Neural progenitor cell (in vitro differentiated cells): ENCODE measurements around the gene VGLL1. TPM values are rescaled to one million over a fixed set of nuclear protein-coding genes. Genes with fewer than 3 reads are reported as not detected.

Experiments used
- DNase-seq: peaks from one replicate; pipeline ENCODE4 v3.0.0-alpha.2; 2016; ENCODE audit warnings: low spot score
- H2AFZ ChIP-seq: fragments of 200-600 bp; sonication (generic); replicated peaks from 2 replicates; pipeline ENCODE4 v1.6.1; 2016; ENCODE audit warnings: antibody characterized with exemption
- H3F3A ChIP-seq: fragments of 200-600 bp; sonication (generic); 2 replicates; pipeline ENCODE4 v1.6.1; 2016; ENCODE audit warnings: antibody characterized with exemption, low read depth
- H3K27ac ChIP-seq: fragments of 200-600 bp; sonication (generic); 2 replicates; pipeline ENCODE4 v1.5.1; 2016; ENCODE audit warnings: mild to moderate bottlenecking
- H3K27me3 ChIP-seq: fragments of 200-600 bp; sonication (generic); 2 replicates; pipeline ENCODE4 v1.6.1; 2016; ENCODE audit warnings: mild to moderate bottlenecking, moderate library complexity
- H3K36me3 ChIP-seq: fragments of 200-600 bp; sonication (generic); 2 replicates; pipeline ENCODE4 v1.5.1; 2016
- H3K4me1 ChIP-seq: fragments of 200-600 bp; sonication (generic); 2 replicates; pipeline ENCODE4 v1.6.1; 2016; ENCODE audit warnings: mixed run types
- H3K4me2 ChIP-seq: fragments of 200-600 bp; sonication (generic); 2 replicates; pipeline ENCODE4 v1.6.1; 2016
- H3K4me3 ChIP-seq: fragments of 200-600 bp; sonication (generic); 2 replicates; pipeline ENCODE4 v1.5.1; 2016
- H3K79me2 ChIP-seq: fragments of 200-600 bp; sonication (generic); 2 replicates; pipeline ENCODE4 v1.6.1; 2016; ENCODE audit warnings: low read depth
- H3K9ac ChIP-seq: fragments of 200-600 bp; sonication (generic); 2 replicates; pipeline ENCODE4 v1.6.1; 2016
- H3K9me3 ChIP-seq: fragments of 200-600 bp; sonication (generic); 2 replicates; pipeline ENCODE4 v1.5.1; 2016; ENCODE audit warnings: low read depth
- H4K20me1 ChIP-seq: fragments of 200-600 bp; sonication (generic); 2 replicates; pipeline ENCODE4 v1.6.1; 2016; ENCODE audit warnings: low read depth
- H3K27ac Mint-ChIP-seq: 3 replicates; pipeline ENCODE4 v1.8.0; 2021; ENCODE audit warnings: mixed read lengths
- H3K27me3 Mint-ChIP-seq: 2 replicates; pipeline ENCODE4 v1.8.0; 2022; ENCODE audit warnings: low read depth, mild to moderate bottlenecking, inconsistent platforms, moderate library complexity, mixed read lengths; ENCODE audit not compliant: insufficient read depth
- H3K36me3 Mint-ChIP-seq: 3 replicates; pipeline ENCODE4 v1.8.0; 2021; ENCODE audit warnings: mixed read lengths
- H3K4me1 Mint-ChIP-seq: 3 replicates; pipeline ENCODE4 v1.8.0; 2021; ENCODE audit warnings: mixed read lengths
- H3K4me3 Mint-ChIP-seq: 3 replicates; pipeline ENCODE4 v1.8.0; 2021; ENCODE audit warnings: mild to moderate bottlenecking, moderate library complexity, mixed read lengths
- H3K9me3 Mint-ChIP-seq: 3 replicates; pipeline ENCODE4 v1.8.0; 2020; ENCODE audit warnings: mixed read lengths
- EZH2 ChIP-seq: fragments of 200-600 bp; sonication (generic); IDR thresholded peaks from 2 replicates; pipeline ENCODE4 v1.6.1; 2017; ENCODE audit warnings: antibody characterized with exemption, mild to moderate bottlenecking, moderate library complexity
- EZH2phosphoT487 ChIP-seq: fragments of 200-600 bp; sonication (generic); IDR thresholded peaks from 2 replicates; pipeline ENCODE4 v1.6.1; 2017; ENCODE audit warnings: antibody characterized with exemption
- total RNA-seq: library from RNA; depleted of rRNA; stranded (reverse); fragments of >200 nt; gene quantifications from 2 replicates; pipeline ENCODE4 v1.2.3, GENCODE V29; 2015; ENCODE audit warnings: low replicate concordance
- TF ChIP-seq, protein P1 (sequence below): fragments of 200-600 bp; sonication (generic); IDR thresholded peaks from 2 replicates; pipeline ENCODE4 v1.5.1; 2017; ENCODE audit warnings: antibody characterized with exemption, mild to moderate bottlenecking

Gene VGLL1, protein sequence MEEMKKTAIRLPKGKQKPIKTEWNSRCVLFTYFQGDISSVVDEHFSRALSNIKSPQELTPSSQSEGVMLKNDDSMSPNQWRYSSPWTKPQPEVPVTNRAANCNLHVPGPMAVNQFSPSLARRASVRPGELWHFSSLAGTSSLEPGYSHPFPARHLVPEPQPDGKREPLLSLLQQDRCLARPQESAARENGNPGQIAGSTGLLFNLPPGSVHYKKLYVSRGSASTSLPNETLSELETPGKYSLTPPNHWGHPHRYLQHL
- total RNA-seq, result not detected in 2 replicates

- H3K36me3 Mint-ChIP-seq, result no peaks in the 10 kb centered on the region
Measured at GRCh38 chrX:136531951-136532350, at the start of gene VGLL1. Gene VGLL1 (plus strand): TSS chrX:136532215. CDS start chrX:136536021, 3,806 bp downstream.

DNA sequence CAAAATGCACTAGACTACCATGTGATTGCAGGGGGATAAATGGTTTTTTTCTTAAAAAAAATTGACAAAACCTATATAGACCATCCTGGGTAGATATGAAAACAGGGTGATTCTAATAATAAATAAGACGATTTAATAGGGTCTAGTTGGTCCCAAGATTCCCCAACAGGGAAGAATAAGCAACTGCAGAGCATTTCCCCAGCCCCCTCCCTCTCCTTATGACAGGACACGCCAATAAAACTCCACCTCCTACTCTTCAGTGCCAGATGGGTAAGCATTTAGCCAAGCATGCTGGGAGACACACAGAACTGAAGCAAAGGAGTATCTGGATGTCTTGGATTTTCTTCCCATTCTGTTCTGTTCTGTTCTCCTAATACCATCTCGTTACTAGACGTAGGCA lies 44.4 kb upstream of the VGLL1 start, which contains the start of gene BRS3:
Gene BRS3 (plus strand): TSS at position 301 of the 400 bp plus-strand sequence. CDS start 168 bp downstream, outside the sequence.
- Histone ChIP-seq H3K4me1 (no peaks in the 10 kb centered on the region), H2AFZ (no peak within 1 kb of the TSS), H3K9ac (no peak within 1 kb of the TSS), H3K36me3 (no peaks in the 10 kb centered on the region), H3F3A (no peaks in the 10 kb centered on the region), H3K27ac (no peak within 1 kb of the TSS), H3K79me2 (no peaks in the 10 kb centered on the region), H4K20me1 (no peaks in the 10 kb centered on the region), H3K4me2 (no peak within 1 kb of the TSS), H3K27me3 (peaks cover 77% of the 10 kb centered on the region), H3K4me3 (no peak within 1 kb of the TSS), H3K9me3 (no peaks in the 10 kb centered on the region)
- TF ChIP-seq, protein P1, sequence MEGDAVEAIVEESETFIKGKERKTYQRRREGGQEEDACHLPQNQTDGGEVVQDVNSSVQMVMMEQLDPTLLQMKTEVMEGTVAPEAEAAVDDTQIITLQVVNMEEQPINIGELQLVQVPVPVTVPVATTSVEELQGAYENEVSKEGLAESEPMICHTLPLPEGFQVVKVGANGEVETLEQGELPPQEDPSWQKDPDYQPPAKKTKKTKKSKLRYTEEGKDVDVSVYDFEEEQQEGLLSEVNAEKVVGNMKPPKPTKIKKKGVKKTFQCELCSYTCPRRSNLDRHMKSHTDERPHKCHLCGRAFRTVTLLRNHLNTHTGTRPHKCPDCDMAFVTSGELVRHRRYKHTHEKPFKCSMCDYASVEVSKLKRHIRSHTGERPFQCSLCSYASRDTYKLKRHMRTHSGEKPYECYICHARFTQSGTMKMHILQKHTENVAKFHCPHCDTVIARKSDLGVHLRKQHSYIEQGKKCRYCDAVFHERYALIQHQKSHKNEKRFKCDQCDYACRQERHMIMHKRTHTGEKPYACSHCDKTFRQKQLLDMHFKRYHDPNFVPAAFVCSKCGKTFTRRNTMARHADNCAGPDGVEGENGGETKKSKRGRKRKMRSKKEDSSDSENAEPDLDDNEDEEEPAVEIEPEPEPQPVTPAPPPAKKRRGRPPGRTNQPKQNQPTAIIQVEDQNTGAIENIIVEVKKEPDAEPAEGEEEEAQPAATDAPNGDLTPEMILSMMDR, result no peak
- TF ChIP-seq EZH2phosphoT487 (no peak), EZH2 (no peak)
- H3K4me3 Mint-ChIP-seq, result no peak within 1 kb of the TSS
- H3K27me3 Mint-ChIP-seq, result peaks cover 3% of the 10 kb centered on the region
- peaks cover 2% of the 10 kb centered on the region for H3K9me3 Mint-ChIP-seq
- no peaks in the 10 kb centered on the region for H3K36me3 Mint-ChIP-seq
- H3K4me1 Mint-ChIP-seq, result no peaks in the 10 kb centered on the region
- no peak within 1 kb of the TSS for H3K27ac Mint-ChIP-seq
- DNase-seq, result no peak

More at GRCh38 chrX:136531951-136532350, at the start of gene VGLL1:
- no peaks in the 10 kb centered on the region for H3K36me3 ChIP-seq
- no peak within 1 kb of the TSS for H3K4me3 ChIP-seq
- H4K20me1 ChIP-seq, result no peaks in the 10 kb centered on the region
- no peaks in the 10 kb centered on the region for H3K4me1 Mint-ChIP-seq
- H3K27ac Mint-ChIP-seq, result no peak within 1 kb of the TSS
- H3K9me3 ChIP-seq, result no peaks in the 10 kb centered on the region
- TF ChIP-seq EZH2phosphoT487, result no peak
- TF ChIP-seq EZH2, result no peak
- TF ChIP-seq, protein P1, result no peak
- no peaks in the 10 kb centered on the region for H3K27me3 ChIP-seq
- H3K27ac ChIP-seq, result no peak within 1 kb of the TSS
- no peaks in the 10 kb centered on the region for H3K79me2 ChIP-seq
- no peak within 1 kb of the TSS for H3K4me3 Mint-ChIP-seq
- H3K9me3 Mint-ChIP-seq, result peaks cover 3% of the 10 kb centered on the region
- no peak for DNase-seq
- no peaks in the 10 kb centered on the region for H3F3A ChIP-seq
- H2AFZ ChIP-seq, result no peak within 1 kb of the TSS
- H3K4me2 ChIP-seq, result no peak within 1 kb of the TSS
- H3K9ac ChIP-seq, result no peak within 1 kb of the TSS
- H3K4me1 ChIP-seq, result no peaks in the 10 kb centered on the region
- peaks cover 10% of the 10 kb centered on the region for H3K27me3 Mint-ChIP-seq

DNA sequence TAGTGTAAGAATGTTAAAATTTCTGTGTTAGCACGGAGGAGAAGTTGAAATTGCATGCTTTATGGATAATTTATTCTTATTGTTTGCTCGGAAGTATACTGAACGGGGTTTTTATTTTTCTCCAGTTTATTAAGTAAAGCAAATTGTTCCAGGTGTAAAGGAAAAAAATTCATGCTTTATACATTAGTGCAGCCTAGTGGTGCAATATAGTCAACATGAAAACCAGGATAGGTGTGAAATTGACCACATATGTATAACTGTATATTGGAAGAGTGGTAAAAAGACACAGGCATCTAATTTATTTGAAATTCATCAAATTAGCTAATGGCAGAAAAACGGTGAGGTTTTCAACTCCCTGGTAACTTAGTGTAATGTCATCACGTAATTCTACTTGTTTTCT lies 43.3 kb upstream of the VGLL1 start:
- no peaks in the 10 kb centered on the region for H3F3A ChIP-seq
- H3K9me3 ChIP-seq, result peaks cover under 1% of the 10 kb centered on the region
- H3K36me3 ChIP-seq, result no peaks in the 10 kb centered on the region
- H3K36me3 Mint-ChIP-seq, result no peaks in the 10 kb centered on the region
- H2AFZ ChIP-seq, result no peak overlapping the region
- H3K4me1 Mint-ChIP-seq, result no peaks in the 10 kb centered on the region
- DNase-seq, result no peak
- peaks cover 2% of the 10 kb centered on the region for H3K9me3 Mint-ChIP-seq
- no peaks in the 10 kb centered on the region for H4K20me1 ChIP-seq
- no peak overlapping the region for H3K27ac Mint-ChIP-seq
- peaks cover 72% of the 10 kb centered on the region for H3K27me3 ChIP-seq
- no peak overlapping the region for H3K27ac ChIP-seq
- H3K4me1 ChIP-seq, result no peaks in the 10 kb centered on the region
- no peak overlapping the region for H3K4me3 ChIP-seq
- H3K9ac ChIP-seq, result no peak overlapping the region
- H3K4me2 ChIP-seq, result no peak overlapping the region
- H3K27me3 Mint-ChIP-seq, result peaks cover 3% of the 10 kb centered on the region
- TF ChIP-seq, protein P1, result no peak
- no peak for TF ChIP-seq EZH2phosphoT487
- H3K4me3 Mint-ChIP-seq, result no peak overlapping the region
- H3K79me2 ChIP-seq, result no peaks in the 10 kb centered on the region
